Esophagus squamous epithelium (tissue), 5 donors: Measurements from ENCODE around the gene PTPN6. TPM values are rescaled to one million over a fixed set of nuclear protein-coding genes. Genes with fewer than 3 reads are reported as not detected.

ENCODE experiments used
- DNase-seq: peaks from one replicate; lab custom pipeline; 2025; lab: John Stamatoyannopoulos, UW
- H3K27ac ChIP-seq, 4 donors: fragments of 200-600 bp; sonication (generic); one replicate each; pipeline ENCODE4 v1.5.1; 2016 to 2019; ENCODE audit warnings: mild to moderate bottlenecking in 1 of 4
- H3K27me3 ChIP-seq, 4 donors: fragments of 200-600 bp; sonication (generic); 1 replicate in 3 of 4; 2 replicates in 1 of 4; pipeline versions ENCODE4 v1.5.1 to v1.6.0; 2017 to 2021; ENCODE audit warnings: antibody characterized with exemption in 1 of 4
- H3K36me3 ChIP-seq, 3 donors: fragments of 200-600 bp; sonication (generic); one replicate each; pipeline ENCODE4 v1.5.1; 2016 to 2019
- H3K4me1 ChIP-seq, 3 donors: fragments of 200-600 bp; sonication (generic); one replicate each; pipeline ENCODE4 v1.5.1; 2017 to 2019
- H3K4me3 ChIP-seq, 4 donors: fragments of 200-600 bp; sonication (generic); 1 replicate in 3 of 4; 2 replicates in 1 of 4; pipeline ENCODE4 v1.5.1; 2016 to 2019; ENCODE audit warnings: mild to moderate bottlenecking in 2 of 4, moderate library complexity in 1 of 4
- H3K9me3 ChIP-seq, 3 donors: fragments of 200-600 bp; sonication (generic); one replicate each; pipeline ENCODE4 v1.5.1; 2016 to 2019
- POLR2A ChIP-seq, 4 donors: fragments of 450-650 bp; IDR thresholded peaks; one replicate each; pipeline ENCODE4 v1.6.1; 2017; ENCODE audit warnings: antibody characterized with exemption in 4 of 4, mild to moderate bottlenecking in 4 of 4, moderate library complexity in 3 of 4
- WGBS, 2 donors: methylation state at CpG; one replicate each; pipeline ENCODE4 v1.1.5; 2018; 5-methylcytosine and 5-hydroxymethylcytosine counted together
- intact Hi-C: fragments of 100-400 bp; cut with DNase I; formaldehyde crosslinking; loops from one replicate; pipeline ENCODE4 v1.15.0; 2022
- total RNA-seq, 4 donors: library from RNA; depleted of rRNA; stranded (reverse); fragments of >200 nt; gene quantifications; one replicate each; pipeline ENCODE4 v1.1.0, GENCODE V29; 2016
- TF ChIP-seq, protein P1 (sequence below), 6 experiments: fragments of 450-650 bp in 4 of 6; fragments of 200-600 bp in 2 of 6; sonication (generic) in 2 of 6; IDR thresholded peaks; one replicate each; pipeline ENCODE4 v1.5.1; 2016 to 2019; ENCODE audit warnings: antibody characterized with exemption in 6 of 6, mild to moderate bottlenecking in 4 of 6, moderate library complexity in 4 of 6
- donor health status: DM: yes; HTN: yes; CAD: no.

The PTPN6 gene
- total RNA-seq, 4 donors from 2014 or later = 11.0 to 29.7 (median 21.5) TPM

DNA sequence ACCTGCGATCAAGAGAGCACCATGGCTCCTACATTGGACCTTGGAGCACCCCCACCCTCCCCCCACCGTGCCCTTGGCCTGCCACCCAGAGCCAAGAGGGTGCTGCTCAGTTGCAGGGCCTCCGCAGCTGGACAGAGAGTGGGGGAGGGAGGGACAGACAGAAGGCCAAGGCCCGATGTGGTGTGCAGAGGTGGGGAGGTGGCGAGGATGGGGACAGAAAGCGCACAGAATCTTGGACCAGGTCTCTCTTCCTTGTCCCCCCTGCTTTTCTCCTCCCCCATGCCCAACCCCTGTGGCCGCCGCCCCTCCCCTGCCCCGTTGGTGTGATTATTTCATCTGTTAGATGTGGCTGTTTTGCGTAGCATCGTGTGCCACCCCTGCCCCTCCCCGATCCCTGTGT is 9.4 kb upstream of the PTPN6 start:
- intact Hi-C loops = no loop called here

DNA sequence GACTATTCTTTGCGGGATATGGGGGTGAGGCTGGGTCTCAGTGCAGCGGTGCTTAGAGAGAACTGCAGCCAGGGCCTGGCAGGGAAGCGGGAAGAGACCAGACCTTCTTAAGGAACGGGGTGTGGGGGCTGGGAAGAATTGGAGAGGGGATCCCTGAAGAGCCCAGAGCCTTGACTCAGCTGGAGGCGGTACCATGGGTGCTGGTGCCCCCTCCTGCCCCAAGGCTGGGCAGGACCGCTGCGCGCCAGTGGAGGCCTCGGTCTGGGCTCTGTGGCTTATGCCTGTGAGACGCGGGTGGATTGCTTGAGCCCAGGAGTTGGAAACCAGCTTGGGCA is 8.9 kb upstream of the PTPN6 start:
- peak overlapping the region; percentile 91 to 98 (median 97) for H3K27ac ChIP-seq
- H3K27me3 ChIP-seq = no peaks in the 10 kb centered on the region
- no peak overlapping the region for H3K4me3 ChIP-seq
- TF ChIP-seq, protein P1, sequence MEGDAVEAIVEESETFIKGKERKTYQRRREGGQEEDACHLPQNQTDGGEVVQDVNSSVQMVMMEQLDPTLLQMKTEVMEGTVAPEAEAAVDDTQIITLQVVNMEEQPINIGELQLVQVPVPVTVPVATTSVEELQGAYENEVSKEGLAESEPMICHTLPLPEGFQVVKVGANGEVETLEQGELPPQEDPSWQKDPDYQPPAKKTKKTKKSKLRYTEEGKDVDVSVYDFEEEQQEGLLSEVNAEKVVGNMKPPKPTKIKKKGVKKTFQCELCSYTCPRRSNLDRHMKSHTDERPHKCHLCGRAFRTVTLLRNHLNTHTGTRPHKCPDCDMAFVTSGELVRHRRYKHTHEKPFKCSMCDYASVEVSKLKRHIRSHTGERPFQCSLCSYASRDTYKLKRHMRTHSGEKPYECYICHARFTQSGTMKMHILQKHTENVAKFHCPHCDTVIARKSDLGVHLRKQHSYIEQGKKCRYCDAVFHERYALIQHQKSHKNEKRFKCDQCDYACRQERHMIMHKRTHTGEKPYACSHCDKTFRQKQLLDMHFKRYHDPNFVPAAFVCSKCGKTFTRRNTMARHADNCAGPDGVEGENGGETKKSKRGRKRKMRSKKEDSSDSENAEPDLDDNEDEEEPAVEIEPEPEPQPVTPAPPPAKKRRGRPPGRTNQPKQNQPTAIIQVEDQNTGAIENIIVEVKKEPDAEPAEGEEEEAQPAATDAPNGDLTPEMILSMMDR (IDR thresholded peaks at IDR 0.05) = no peak
- TF ChIP-seq POLR2A (IDR thresholded peaks at IDR 0.05) = no peak
- peaks cover 29 to 86% (median 43%) of the 10 kb centered on the region in 3 donors for H3K4me1 ChIP-seq
- H3K36me3 ChIP-seq = peaks cover 6 to 50% (median 11%) of the 10 kb centered on the region in 3 donors
- no peak for DNase-seq
- 78 to 85% methylated on average over 10 to 11 of the region's 11 CpGs for WGBS, 2 donors
- intact Hi-C loops = no loop called here
- H3K9me3 ChIP-seq = no peaks in the 10 kb centered on the region

More for the DNA sequence above, 9.4 kb upstream of the PTPN6 start:
- H3K4me3 ChIP-seq = no peak overlapping the region
- H3K27me3 ChIP-seq = no peaks in the 10 kb centered on the region
- peaks cover 34 to 86% (median 42%) of the 10 kb centered on the region in 3 donors for H3K4me1 ChIP-seq
- WGBS, 2 donors = 71 to 76% methylated on average over 9 to 10 of the region's 12 CpGs
- TF ChIP-seq, protein P1 (IDR thresholded peaks at IDR 0.05) = no peak
- TF ChIP-seq POLR2A (IDR thresholded peaks at IDR 0.05) = no peak
- H3K9me3 ChIP-seq = no peaks in the 10 kb centered on the region
- peaks cover 6 to 51% (median 11%) of the 10 kb centered on the region in 3 donors for H3K36me3 ChIP-seq
- no peak for DNase-seq
- H3K27ac ChIP-seq = peak overlapping the region in 2 of 4 donors; percentile 21 to 97

DNA sequence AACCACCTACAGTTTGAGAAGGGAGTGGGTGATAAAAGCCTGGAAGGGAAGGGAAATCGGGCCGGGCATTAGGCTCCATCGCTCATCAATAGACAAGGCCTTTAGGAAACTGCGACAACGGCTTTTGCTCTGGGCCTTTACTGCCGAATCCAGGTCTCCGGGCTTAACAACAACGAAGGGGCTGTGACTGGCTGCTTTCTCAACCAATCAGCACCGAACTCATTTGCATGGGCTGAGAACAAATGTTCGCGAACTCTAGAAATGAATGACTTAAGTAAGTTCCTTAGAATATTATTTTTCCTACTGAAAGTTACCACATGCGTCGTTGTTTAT is 7.8 kb upstream of the PTPN6 start:
- intact Hi-C loops = no loop called here
- peaks cover 25 to 81% (median 38%) of the 10 kb centered on the region in 3 donors for H3K4me1 ChIP-seq

DNA sequence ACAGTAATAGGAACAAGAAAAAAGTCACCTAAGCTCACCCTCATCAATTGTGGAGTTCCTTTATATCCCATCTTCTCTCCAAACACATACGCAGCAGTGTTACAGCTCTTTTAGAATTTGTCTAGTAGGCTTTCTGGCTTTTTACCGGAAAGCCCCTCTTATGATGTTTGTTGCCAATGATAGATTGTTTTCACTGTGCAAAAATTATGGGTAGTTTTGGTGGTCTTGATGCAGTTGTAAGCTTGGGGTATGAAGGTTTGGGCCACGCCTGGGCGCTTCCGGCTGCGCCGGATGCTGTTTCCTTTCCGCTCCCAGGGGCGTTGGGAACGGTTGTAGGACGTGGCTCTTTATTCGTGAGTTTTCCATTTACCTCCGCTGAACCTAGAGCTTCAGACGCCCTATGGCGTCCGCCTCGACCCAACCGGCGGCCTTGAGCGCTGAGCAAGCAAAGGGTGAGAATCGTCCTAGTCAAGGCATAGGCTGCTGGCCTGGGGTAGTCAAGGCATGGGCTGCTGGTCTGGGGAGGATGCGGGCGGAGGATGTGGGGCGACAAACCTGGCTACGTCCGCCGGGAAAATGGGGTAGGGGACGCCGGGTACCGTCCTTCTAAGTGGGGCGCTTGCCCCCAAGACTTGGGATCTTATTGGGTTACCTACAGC is 7.3 kb upstream of the PTPN6 start, which contains the start of the genes C12orf57 and RNU7-1:
Gene C12orf57, plus strand, starts transcription at position 301 of the 659 bp plus-strand sequence. Its CDS starts 100 bp downstream, at position 401.
Gene RNU7-1, plus strand, starts transcription at position 95 of the 659 bp plus-strand sequence.
- intact Hi-C loops = loop anchor here (2.0 kb wide), 1 partner anchor 19 kb away; no protein-coding TSS in a partner anchor
- H3K36me3 ChIP-seq = peaks cover 6 to 46% (median 11%) of the 10 kb centered on the region in 3 donors
- peak within 1 kb of the TSS; percentile 40 to 77 (median 70) for H3K4me3 ChIP-seq
- peaks cover 20 to 77% (median 33%) of the 10 kb centered on the region in 3 donors for H3K4me1 ChIP-seq
- TF ChIP-seq, protein P1 (IDR thresholded peaks at IDR 0.05) = peak in 1 of 6 experiments; percentile 7
- peak in 3 of 4 donors; percentile 22 to 96 (median 81) for TF ChIP-seq POLR2A (IDR thresholded peaks at IDR 0.05)
- no peak for DNase-seq
- WGBS, 2 donors = 2 to 3% methylated on average over 2 to 19 of the region's 31 CpGs
- peak within 1 kb of the TSS; percentile 91 to 98 (median 97) for H3K27ac ChIP-seq
- H3K27me3 ChIP-seq = no peaks in the 10 kb centered on the region
- no peaks in the 10 kb centered on the region for H3K9me3 ChIP-seq

More for the DNA sequence above, 7.8 kb upstream of the PTPN6 start:
- DNase-seq = peak; percentile 49
- TF ChIP-seq, protein P1 (IDR thresholded peaks at IDR 0.05) = no peak
- TF ChIP-seq POLR2A (IDR thresholded peaks at IDR 0.05) = no peak
- Histone ChIP-seq H3K27me3 (no peaks in the 10 kb centered on the region), H3K9me3 (no peaks in the 10 kb centered on the region), H3K36me3 (peaks cover 6 to 50% (median 11%) of the 10 kb centered on the region in 3 donors), H3K4me3 (peak overlapping the region; percentile 40 to 77 (median 70)), H3K27ac (peak overlapping the region; percentile 91 to 98 (median 97))
- 0 to 2% methylated on average over 13 of the region's 13 CpGs for WGBS, 2 donors
